Activated naive CD4-positive, alpha-beta T cell treated with anti-CD3 and anti-CD28 coated beads, Interleukin-2, amount 10 ng/mL, durations not matched to agents 7 days and 5 days (primary cell): ENCODE results near the gene USP34.
A peak's percentile ranks its signal among the peaks of the same experiment; 100 is the strongest.

Experiments used
- CTCF ChIA-PET: fragments of 350-600 bp; sonication (Branson Sonifier 250); formaldehyde crosslinking; loops from one replicate; lab custom pipeline; 2021; ENCODE audit warnings: antibody characterized with exemption; lab: Charles Lee
- DNase-seq: peaks from one replicate; pipeline ENCODE4 v3.0.0-alpha.2; 2020
- H3K27ac Mint-ChIP-seq: one replicate; pipeline ENCODE4 v1.8.0; 2021; ENCODE audit warnings: mild to moderate bottlenecking, moderate library complexity, mixed read lengths
- H3K27me3 Mint-ChIP-seq: one replicate; pipeline ENCODE4 v1.8.0; 2021; ENCODE audit warnings: mild to moderate bottlenecking, mixed read lengths
- H3K36me3 Mint-ChIP-seq: one replicate; pipeline ENCODE4 v1.8.0; 2021; ENCODE audit warnings: mixed read lengths
- H3K4me1 Mint-ChIP-seq: one replicate; pipeline ENCODE4 v1.8.0; 2021; ENCODE audit warnings: mixed read lengths
- H3K4me3 Mint-ChIP-seq: one replicate; pipeline ENCODE4 v1.8.0; 2021; ENCODE audit warnings: mild to moderate bottlenecking, moderate library complexity, mixed read lengths
- H3K9me3 Mint-ChIP-seq: one replicate; pipeline ENCODE4 v1.8.0; 2021; ENCODE audit warnings: mixed read lengths

The USP34 gene

GRCh38 chr2:61431345-61431744, 39.5 kb downstream of the USP34 start:
- CTCF ChIA-PET, result no interaction called here
- Mint-ChIP-seq H3K27ac (no peak overlapping the region), H3K4me1 (peaks cover 28% of the 10 kb centered on the region)

GRCh38 chr2:61426267-61426897, 44.5 kb downstream of the USP34 start:
- peak; percentile 76 for DNase-seq
- CTCF ChIA-PET, result interaction anchor here (0.6 to 2.1 kb wide), 17 partner anchors 10 to 459 kb away, joined by 3 to 8 read pairs (median 3); no protein-coding TSS in a partner anchor
- peak overlapping the region; percentile 42 for H3K27ac Mint-ChIP-seq
- H3K4me1 Mint-ChIP-seq, result peaks cover 48% of the 10 kb centered on the region
- no peaks in the 10 kb centered on the region for H3K9me3 Mint-ChIP-seq
- H3K27me3 Mint-ChIP-seq, result no peaks in the 10 kb centered on the region
- H3K4me3 Mint-ChIP-seq, result no peak overlapping the region
- peaks cover 6% of the 10 kb centered on the region for H3K36me3 Mint-ChIP-seq

More at GRCh38 chr2:61431345-61431744, 39.5 kb downstream of the USP34 start:
- Mint-ChIP-seq H3K4me3 (no peak overlapping the region), H3K36me3 (peaks cover 6% of the 10 kb centered on the region), H3K9me3 (peaks cover 6% of the 10 kb centered on the region), H3K27me3 (no peaks in the 10 kb centered on the region)
- DNase-seq, result no peak

- no peak for DNase-seq
- H3K9me3 Mint-ChIP-seq, result no peaks in the 10 kb centered on the region
- peaks cover 54% of the 10 kb centered on the region for H3K4me1 Mint-ChIP-seq
- H3K27ac Mint-ChIP-seq, result peak overlapping the region; percentile 82
- H3K4me3 Mint-ChIP-seq, result no peak overlapping the region
- peaks cover 6% of the 10 kb centered on the region for H3K36me3 Mint-ChIP-seq
- no peaks in the 10 kb centered on the region for H3K27me3 Mint-ChIP-seq
- CTCF ChIA-PET, result interaction anchor here (0.6 to 2.1 kb wide), 14 partner anchors 10 to 609 kb away, joined by 3 to 8 read pairs (median 4); no protein-coding TSS in a partner anchor
Measured at GRCh38 chr2:61425605-61426155, 45.2 kb downstream of the USP34 start.

- CTCF ChIA-PET, result no interaction called here
- H3K27me3 Mint-ChIP-seq, result no peaks in the 10 kb centered on the region
- no peak overlapping the region for H3K27ac Mint-ChIP-seq
- H3K4me1 Mint-ChIP-seq, result peaks cover 64% of the 10 kb centered on the region
- H3K9me3 Mint-ChIP-seq, result no peaks in the 10 kb centered on the region
- peaks cover 8% of the 10 kb centered on the region for H3K36me3 Mint-ChIP-seq
- no peak for DNase-seq
- no peak overlapping the region for H3K4me3 Mint-ChIP-seq
Measured at GRCh38 chr2:61423714-61424113, 47.2 kb downstream of the USP34 start.

GRCh38 chr2:61421611-61422010, 49.3 kb downstream of the USP34 start:
- peak; percentile 46 for DNase-seq
- Mint-ChIP-seq H3K4me1 (peaks cover 57% of the 10 kb centered on the region), H3K4me3 (no peak overlapping the region), H3K27me3 (no peaks in the 10 kb centered on the region), H3K27ac (peak overlapping the region; percentile 34), H3K36me3 (peaks cover 12% of the 10 kb centered on the region), H3K9me3 (no peaks in the 10 kb centered on the region)
- CTCF ChIA-PET, result interaction anchor here (1.1 to 1.8 kb wide), 3 partner anchors 11 to 15 kb away, joined by 4 to 5 read pairs (median 5); no protein-coding TSS in a partner anchor

GRCh38 chr2:61420991-61421544, 49.8 kb downstream of the USP34 start:
- Mint-ChIP-seq H3K27me3 (no peaks in the 10 kb centered on the region), H3K9me3 (no peaks in the 10 kb centered on the region), H3K36me3 (peaks cover 12% of the 10 kb centered on the region), H3K27ac (no peak overlapping the region), H3K4me1 (peaks cover 51% of the 10 kb centered on the region), H3K4me3 (no peak overlapping the region)
- DNase-seq, result no peak
- CTCF ChIA-PET, result interaction anchor here (1.1 to 1.8 kb wide), 3 partner anchors 10 to 286 kb away, joined by 3 to 5 read pairs (median 5); no protein-coding TSS in a partner anchor

DNA sequence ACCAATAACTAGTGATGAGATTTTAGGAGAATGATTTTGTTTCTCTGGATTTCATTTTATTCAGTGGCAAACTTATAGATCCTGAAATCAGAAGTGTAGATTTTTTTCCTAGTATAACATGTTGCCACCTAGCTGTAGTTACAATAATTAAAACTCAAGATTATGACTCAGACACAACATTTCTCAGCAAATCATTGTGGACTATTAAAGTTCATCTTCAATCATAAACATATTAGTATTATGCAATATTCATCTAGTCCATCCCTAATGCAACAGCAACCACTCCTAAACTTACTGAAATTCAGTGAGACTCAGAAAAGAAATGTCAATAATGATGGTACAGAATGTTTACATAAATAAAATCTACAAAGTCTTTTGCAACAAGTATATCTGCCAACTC, 51.3 kb downstream of the USP34 start:
- H3K4me3 Mint-ChIP-seq, result no peak overlapping the region
- no peak for DNase-seq
- H3K4me1 Mint-ChIP-seq, result peaks cover 38% of the 10 kb centered on the region
- H3K9me3 Mint-ChIP-seq, result no peaks in the 10 kb centered on the region
- H3K27ac Mint-ChIP-seq, result no peak overlapping the region
- no peaks in the 10 kb centered on the region for H3K27me3 Mint-ChIP-seq
- H3K36me3 Mint-ChIP-seq, result peaks cover 6% of the 10 kb centered on the region
- CTCF ChIA-PET, result interaction anchor here (1.8 kb wide), 1 partner anchor 13 kb away, joined by 5 read pairs; no protein-coding TSS in a partner anchor

- no peak overlapping the region for H3K4me3 Mint-ChIP-seq
- no peaks in the 10 kb centered on the region for H3K9me3 Mint-ChIP-seq
- peak; percentile 50 for DNase-seq
- H3K4me1 Mint-ChIP-seq, result peaks cover 35% of the 10 kb centered on the region
- peaks cover 9% of the 10 kb centered on the region for H3K36me3 Mint-ChIP-seq
- H3K27me3 Mint-ChIP-seq, result no peaks in the 10 kb centered on the region
- no peak overlapping the region for H3K27ac Mint-ChIP-seq
- CTCF ChIA-PET, result interaction anchor here (1.0 kb wide), 1 partner anchor 15 kb away, joined by 5 read pairs; no protein-coding TSS in a partner anchor
Measured at GRCh38 chr2:61419129-61419528, 51.8 kb downstream of the USP34 start.

DNA sequence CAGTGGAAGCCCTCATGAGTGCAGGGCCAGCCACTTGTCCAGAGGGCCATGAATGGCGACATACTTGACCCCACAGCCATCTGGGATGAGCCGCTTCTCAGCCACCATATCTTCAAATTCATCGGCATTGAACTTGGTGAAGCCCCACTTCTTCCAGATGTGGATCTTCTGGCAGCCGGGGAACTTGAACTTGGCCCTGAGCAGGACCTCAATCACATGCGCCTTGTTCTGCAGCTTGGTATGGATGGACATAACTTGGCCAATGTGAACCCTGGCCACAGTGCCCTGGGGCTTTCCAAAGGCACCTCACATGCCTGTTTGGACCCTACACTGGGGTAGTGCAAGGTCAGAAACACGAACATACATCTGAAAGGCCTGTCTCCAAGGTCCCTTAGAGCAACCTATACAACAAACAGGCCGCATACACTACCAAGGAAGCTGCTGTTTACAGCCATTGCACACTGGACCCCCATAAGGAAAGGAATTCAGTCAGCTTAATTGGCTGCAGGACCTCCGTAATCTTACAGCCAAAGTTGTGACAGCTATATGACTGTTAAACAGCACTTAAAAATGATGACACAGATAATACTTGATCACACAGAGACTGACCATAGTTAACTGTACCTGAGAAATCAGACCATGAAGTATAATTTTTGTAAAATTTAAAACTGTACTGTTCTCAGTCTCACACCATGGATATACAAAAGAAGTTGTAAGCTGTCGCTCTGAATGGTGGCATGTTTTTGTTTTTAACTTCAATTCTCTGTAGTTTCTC, 53.8 kb downstream of the USP34 start:
- no peak for DNase-seq
- H3K4me1 Mint-ChIP-seq, result peaks cover 28% of the 10 kb centered on the region
- no peak overlapping the region for H3K4me3 Mint-ChIP-seq
- CTCF ChIA-PET, result interaction anchor here (0.6 kb wide), 1 partner anchor 163 kb away, joined by 3 read pairs; no protein-coding TSS in a partner anchor
- H3K27ac Mint-ChIP-seq, result no peak overlapping the region
- H3K36me3 Mint-ChIP-seq, result peaks cover 9% of the 10 kb centered on the region
- no peaks in the 10 kb centered on the region for H3K27me3 Mint-ChIP-seq
- H3K9me3 Mint-ChIP-seq, result no peaks in the 10 kb centered on the region

DNA sequence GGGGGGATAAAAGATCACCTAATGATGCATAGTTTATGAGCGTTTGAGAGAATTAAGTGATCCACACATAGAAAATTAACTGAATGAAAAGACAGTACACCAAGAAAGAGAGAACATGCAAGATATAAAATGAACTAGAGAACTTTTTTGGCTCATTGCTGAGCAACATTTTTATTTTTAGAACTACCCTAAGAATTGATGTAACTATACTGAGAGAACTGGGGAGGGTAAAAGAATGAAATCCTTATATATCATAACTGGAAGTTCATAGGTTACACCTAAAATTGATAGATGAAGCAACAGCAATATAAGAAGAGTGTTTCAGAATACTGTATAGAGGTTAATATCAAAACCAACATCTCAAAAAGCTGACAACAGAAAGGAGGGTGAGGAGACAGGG, 55.6 kb downstream of the USP34 start:
- Mint-ChIP-seq H3K4me3 (no peak overlapping the region), H3K36me3 (peaks cover 7% of the 10 kb centered on the region), H3K27ac (no peak overlapping the region), H3K9me3 (no peaks in the 10 kb centered on the region), H3K27me3 (no peaks in the 10 kb centered on the region), H3K4me1 (peaks cover 28% of the 10 kb centered on the region)
- no peak for DNase-seq
- CTCF ChIA-PET, result interaction anchor here (0.6 to 1.2 kb wide), 2 partner anchors 11 to 26 kb away, joined by 3 to 4 read pairs; no protein-coding TSS in a partner anchor

- Mint-ChIP-seq H3K27me3 (no peaks in the 10 kb centered on the region), H3K4me3 (no peak overlapping the region), H3K4me1 (peaks cover 26% of the 10 kb centered on the region), H3K36me3 (peaks cover 7% of the 10 kb centered on the region), H3K9me3 (no peaks in the 10 kb centered on the region), H3K27ac (no peak overlapping the region)
- CTCF ChIA-PET, result no interaction called here
- DNase-seq, result no peak
Measured at GRCh38 chr2:61414674-61415073, 56.2 kb downstream of the USP34 start.

DNA sequence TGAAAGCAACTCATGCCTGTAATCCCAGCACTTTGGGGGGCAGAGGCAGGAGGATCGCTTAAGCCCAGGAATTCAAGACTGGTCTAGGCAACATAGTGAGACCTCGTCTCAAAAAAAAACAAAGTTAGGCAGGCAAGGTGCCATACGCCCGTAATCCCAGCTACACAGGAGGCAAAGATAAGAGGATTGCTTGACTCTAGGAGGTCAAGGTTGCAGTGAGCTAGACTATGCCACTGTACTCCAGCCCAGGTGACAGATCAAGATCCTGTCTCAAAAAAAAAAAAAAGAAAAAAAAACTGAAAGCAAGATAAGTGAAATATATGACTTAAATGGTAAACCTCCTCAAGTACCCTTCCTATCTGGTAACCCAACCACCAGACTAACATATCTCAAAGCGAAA, 59.8 kb downstream of the USP34 start:
- Mint-ChIP-seq H3K9me3 (no peaks in the 10 kb centered on the region), H3K27me3 (no peaks in the 10 kb centered on the region), H3K27ac (no peak overlapping the region), H3K36me3 (peaks cover 7% of the 10 kb centered on the region), H3K4me1 (peaks cover 12% of the 10 kb centered on the region), H3K4me3 (no peak overlapping the region)
- no peak for DNase-seq
- CTCF ChIA-PET, result interaction anchor here (1.3 to 1.7 kb wide), 2 partner anchors 10 to 15 kb away, joined by 5 to 6 read pairs; no protein-coding TSS in a partner anchor

- no peaks in the 10 kb centered on the region for H3K9me3 Mint-ChIP-seq
- CTCF ChIA-PET, result interaction anchor here (1.3 to 1.7 kb wide), 2 partner anchors 11 to 16 kb away, joined by 5 to 6 read pairs; no protein-coding TSS in a partner anchor
- H3K27me3 Mint-ChIP-seq, result no peaks in the 10 kb centered on the region
- peaks cover 14% of the 10 kb centered on the region for H3K36me3 Mint-ChIP-seq
- no peak for DNase-seq
- peaks cover 12% of the 10 kb centered on the region for H3K4me1 Mint-ChIP-seq
- H3K27ac Mint-ChIP-seq, result peak overlapping the region; percentile 9
- no peak overlapping the region for H3K4me3 Mint-ChIP-seq
Measured at GRCh38 chr2:61410185-61410584, 60.7 kb downstream of the USP34 start.
